ENCODE data around the gene RIN2.
"Not testable (repeated sequence)": the region's sequence is repeated elsewhere in the genome, so short reads cannot be mapped to it uniquely, and the experiment has no call there.

RIN2 gene

GRCh38 chr20:19738951-19739350 lies 19.1 kb upstream of the RIN2 start:
- no peak for DNase-seq (ENCODE audit: low read depth)

DNA sequence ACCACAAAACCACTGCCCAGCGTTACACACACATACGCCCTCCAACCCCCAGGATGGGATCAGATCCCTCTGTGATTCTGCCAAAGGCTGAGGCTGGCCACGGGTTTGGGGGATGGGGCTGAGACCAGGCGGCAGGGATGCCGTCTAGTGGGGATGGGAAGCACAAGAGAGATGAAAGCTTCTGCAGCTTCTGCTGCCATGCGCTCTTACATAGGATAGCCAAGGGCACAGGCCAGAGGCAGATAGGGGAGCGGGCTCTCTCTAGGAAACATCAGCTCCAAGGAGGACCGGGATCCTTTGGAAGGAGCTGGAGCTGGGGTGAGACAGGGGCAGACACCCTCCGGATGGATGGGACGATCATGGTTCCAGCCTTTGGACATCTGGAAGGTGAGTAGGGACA lies 18.7 kb upstream of the RIN2 start:
- DNase-seq (ENCODE audit: low read depth) = no peak

GRCh38 chr20:19740512-19740911 lies 17.5 kb upstream of the RIN2 start:
- no peak for DNase-seq (ENCODE audit: low read depth)

GRCh38 chr20:19741924-19742323 lies 16.1 kb upstream of the RIN2 start:
- no peak for DNase-seq (ENCODE audit: low read depth)

DNA sequence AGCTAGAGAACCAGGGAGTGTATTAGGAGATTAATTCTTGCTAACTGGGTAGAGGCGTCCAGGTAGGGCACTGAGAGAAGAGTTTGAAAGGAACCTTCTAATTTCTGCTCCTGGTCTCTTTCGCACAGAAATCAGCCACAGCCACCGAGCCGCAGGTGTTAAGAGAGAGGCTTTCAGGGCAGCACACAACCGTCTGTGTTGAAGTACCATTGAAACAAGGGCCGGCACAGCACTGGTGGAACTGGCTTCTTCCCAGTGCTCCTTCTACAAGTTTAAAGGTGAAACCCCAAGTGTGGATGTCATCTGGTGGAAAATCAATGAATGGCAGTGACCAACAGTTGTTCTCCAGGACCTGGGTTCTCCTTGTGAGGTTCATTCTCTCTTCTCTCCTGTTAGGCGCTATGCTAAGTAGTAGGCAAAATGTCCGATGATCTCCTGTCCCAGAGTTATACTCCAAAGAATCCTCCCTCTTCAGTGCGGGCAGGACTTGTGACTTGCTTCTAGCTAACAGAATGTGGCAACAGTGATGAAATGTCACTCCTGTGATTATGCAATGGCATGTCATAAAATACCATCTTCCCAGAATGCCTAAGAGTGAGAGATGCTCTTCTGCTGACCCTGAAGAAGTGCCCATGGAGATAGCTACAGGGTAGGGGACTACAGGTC lies 15.0 kb upstream of the RIN2 start:
- no peak for DNase-seq (ENCODE audit: low read depth)

DNA sequence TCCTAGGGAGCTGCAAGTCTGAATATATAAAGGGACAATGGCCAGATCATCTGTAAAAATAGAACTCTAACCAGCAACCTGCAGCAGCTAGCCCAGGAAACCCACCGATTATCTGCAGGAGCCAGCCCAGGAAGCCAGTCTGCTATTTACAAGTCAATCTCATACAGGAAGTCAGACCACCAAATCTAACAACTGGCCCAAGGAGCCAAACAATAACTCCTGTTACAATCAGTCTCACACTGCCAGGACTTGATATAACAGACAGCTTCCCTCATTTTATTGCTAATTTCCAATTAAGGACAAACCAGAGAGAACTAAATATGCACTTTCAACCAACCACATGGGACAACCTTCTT lies 14.4 kb upstream of the RIN2 start:
- no peak for DNase-seq (ENCODE audit: low read depth)

DNA sequence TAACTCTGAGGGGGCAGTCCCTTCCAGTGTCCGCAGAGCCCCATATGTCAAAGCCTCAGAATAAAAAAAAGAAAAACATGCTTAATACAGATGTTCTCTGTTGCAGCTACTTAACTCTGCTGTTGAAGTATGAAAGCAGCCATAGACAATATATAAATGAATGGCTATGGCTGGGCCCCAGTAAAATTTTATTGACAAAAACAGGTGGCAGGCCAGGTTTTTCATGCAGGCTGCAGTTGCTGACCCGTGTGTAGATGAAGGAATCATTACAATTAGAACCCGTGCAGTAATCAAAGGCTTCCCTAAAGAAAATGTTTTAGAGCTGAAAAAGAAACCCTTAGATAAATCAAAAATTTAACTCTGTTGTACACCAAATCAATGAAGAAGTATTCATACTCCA lies 13.0 kb upstream of the RIN2 start:
- no peak for DNase-seq (ENCODE audit: low read depth)

GRCh38 chr20:19745584-19745983 lies 12.5 kb upstream of the RIN2 start:
- no peak for DNase-seq (ENCODE audit: low read depth)

GRCh38 chr20:19746396-19746795 lies 11.7 kb upstream of the RIN2 start:
- no peak for DNase-seq (ENCODE audit: low read depth)

DNA sequence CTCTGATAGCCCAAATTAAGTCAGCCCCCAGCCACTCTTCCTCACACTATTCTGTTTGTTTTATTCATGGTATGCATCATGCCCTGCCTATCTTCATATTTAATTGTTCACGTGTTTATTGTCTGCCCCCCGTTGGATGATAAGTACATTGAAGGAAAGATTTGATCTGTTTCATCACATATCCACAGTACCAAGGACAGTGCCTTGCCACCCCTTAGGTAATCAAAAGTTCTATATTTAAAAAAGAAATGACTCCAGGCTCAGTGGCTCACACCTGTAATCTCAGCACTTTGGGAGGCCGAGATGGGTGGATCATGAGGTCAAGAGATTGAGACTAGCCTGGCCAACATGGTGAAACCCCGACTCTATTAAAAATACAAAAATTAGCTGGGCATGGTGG lies 10.2 kb upstream of the RIN2 start:
- peak; percentile 4 for DNase-seq (ENCODE audit: low read depth)

DNA sequence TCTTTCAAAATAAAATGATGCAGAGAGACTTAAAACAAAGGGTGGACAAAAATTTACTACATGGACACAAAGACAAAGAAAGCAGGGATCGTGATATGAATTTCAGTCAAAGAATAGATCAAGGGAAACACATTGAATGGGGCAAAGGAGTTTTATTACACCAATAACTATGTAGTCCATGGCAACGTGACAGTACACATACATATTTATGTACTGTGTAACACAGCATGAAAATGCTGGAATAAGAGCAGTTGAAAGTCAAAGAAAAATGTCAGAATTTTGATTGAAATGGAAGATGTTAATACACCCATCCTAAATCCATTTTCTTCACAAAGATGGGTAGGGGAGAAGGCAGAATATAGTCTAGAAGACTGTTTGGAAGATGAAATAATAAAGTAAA lies 9.4 kb upstream of the RIN2 start:
- no peak for DNase-seq (ENCODE audit: low read depth)

DNA sequence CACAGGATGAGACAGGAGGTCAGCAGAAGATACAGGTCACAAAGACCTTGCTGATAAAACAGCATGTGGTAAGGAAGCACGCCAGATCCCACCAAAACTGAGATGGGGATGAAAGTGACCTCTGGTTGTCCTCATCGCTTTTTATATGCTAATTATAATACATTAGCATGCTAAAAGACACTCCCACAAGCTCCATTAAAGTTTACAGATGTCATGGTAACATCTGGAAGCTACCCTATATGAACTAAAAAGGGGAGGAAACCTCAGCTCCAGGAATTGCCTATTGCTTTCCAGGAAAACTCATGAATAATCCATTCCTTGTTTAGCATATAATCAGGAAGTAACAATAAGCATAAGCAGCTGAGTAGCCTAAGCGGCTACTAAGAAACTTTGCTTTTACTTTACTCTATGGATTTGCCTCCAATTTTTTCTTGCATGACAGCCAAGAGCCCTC lies 8.4 kb upstream of the RIN2 start:
- DNase-seq (ENCODE audit: low read depth) = no peak

- no peak for DNase-seq (ENCODE audit: low read depth)
Measured at GRCh38 chr20:19750101-19750606, 7.9 kb upstream of the RIN2 start.

DNA sequence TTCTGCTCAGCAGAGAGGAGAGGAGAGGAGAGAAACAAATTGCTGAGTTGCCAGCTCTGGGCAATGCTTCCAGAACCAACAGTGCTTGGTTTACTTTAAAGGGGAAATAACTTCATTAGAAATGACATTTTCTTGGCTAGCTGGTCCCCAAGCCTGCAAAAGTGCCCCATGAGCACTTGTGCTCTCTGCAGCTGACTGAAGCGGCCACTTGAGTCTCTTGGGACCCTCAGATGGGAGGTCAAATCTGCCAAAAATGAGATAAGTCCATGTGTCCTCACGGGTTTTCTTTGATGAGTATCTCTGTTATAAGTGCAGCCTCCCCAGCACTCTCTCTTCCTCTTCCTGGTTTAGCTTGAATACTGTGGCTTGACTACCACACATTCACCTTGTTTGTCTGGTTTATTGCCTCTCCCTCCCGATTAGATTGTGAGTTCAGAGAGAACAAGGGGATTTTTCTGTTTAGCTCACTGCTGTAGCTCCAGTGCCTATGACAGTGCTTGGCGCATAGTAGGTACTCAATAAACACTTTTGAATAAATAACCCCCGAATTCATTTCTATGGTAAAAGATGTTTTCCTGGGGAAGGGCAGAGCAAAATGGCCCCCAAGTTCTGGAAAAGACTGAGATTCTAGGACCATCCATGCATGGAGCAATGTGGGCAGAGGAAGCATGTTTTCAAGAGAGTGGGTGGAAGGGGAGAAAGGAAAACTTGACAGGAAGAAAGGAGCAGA lies 7.0 kb upstream of the RIN2 start:
- no peak for DNase-seq (ENCODE audit: low read depth)

DNA sequence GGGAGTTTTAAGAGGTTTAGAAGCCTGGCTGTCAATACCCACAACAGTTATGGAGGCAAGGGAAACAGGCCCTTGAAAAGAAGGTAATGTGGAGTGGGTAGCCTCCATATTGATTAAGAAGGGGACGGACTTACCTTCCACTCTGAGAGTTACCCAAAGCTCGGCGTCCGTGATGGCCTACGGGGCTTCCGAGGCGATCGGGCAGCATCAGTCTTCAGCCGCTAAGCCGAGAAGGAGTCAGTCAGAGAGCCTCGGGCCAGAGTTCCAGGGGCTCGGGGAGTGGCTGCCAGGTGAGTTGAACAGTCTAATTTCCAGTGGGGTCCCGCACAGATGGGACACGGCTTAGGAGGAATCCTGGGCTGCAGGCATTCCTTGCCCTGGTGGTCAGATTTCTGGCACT lies 3.9 kb upstream of the RIN2 start:
- DNase-seq (ENCODE audit: low read depth) = not testable (repeated sequence)

GRCh38 chr20:19756761-19757486 lies 1.1 kb upstream of the RIN2 start:
- peak; percentile 3 for DNase-seq (ENCODE audit: low read depth)

DNA sequence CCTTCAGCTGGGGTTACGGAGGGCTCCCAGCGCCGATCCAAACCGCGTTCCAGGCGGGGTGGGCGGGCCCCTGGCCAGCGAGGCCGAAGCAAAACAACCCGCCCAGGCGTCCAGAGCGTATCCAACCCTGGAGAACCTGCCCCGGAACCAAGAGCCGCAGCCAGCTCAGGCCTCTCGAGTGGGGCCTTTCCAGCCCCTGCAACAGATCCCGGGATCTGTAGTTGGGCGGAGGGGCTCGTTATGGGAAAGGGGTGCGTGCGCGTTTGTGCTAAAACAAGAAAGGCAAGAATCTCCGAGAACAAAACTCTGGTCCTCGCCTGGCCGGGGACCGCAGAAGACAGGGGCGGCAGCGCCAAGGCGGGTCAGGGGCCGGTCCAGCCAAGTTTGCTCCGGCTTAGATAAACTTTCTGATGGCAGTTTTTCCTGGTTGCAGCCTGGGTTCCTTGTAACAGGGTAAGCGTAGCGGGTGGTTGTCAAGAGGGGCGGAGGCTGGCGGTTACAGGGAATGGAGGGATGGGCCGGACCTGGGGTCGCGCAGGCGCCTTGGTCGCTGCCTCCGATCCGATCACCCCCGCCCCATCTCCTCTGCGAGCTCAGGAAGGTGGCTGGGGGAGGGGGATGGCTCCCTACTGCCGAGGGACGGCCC lies 448 bp upstream of the RIN2 start:
- peak; percentile 81 for DNase-seq (ENCODE audit: low read depth)

DNA sequence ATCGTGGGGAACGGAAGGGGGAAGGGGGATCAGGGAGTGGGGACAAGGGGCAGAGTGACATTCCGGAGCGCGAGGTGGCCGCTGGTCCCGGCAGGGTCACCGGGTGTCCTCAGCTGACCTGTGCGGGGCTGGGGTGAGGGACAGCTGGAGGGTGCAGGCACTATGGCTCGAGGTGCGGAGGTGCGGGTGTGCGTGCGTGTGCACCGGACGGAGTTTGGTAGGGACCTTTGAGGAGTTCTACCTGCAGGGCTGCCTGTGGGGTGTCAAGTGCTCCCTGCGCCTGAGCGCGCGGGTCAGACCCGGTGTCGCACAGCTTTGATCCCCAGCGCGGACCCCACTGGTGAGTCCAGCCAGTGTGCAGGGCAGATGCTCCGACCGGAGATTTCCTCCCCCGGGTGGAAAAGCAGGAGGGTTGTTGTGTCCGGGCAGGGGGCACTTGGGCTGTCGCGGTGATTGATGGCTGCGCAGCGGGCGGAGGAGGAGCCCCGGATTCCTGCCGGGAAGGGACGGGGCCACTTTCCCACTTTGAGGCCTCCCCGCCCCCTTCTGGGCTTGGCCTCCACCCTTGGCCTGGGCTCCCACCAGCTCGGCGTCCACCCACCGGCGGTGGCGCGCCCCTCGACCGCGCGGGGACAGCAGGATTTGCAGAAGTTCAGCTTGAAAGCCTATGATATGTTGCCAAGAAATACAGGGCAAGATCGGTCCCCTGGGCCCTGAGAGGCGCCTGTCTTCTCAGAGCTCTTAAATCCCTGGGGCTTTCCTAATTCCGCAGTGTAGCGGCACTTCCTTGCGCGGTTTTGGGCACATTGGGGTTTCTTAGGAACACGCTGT lies 658 bp downstream of the RIN2 start:
- peak; percentile 15 for DNase-seq (ENCODE audit: low read depth)

DNA sequence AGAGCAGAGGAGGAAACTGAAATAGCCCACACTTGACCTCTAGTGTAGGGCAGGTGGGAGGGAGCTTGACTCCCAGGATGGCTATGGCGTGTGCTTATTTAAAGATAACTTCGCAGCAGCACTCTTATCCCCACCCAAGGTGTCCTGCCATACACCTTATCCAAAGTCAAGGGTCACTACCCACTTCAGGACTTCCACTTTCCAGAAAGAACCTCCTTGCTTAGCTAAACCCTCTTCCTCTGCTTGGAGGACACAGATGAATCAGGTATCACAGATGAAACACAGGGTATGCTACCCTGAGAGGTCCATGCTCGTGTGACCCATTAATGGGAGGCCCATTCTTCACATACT lies 2.3 kb downstream of the RIN2 start:
- DNase-seq (ENCODE audit: low read depth) = no peak

- no peak for DNase-seq (ENCODE audit: low read depth)
Measured at GRCh38 chr20:19761326-19761725, 3.3 kb downstream of the RIN2 start.

GRCh38 chr20:19761841-19762240 lies 3.8 kb downstream of the RIN2 start:
- no peak for DNase-seq (ENCODE audit: low read depth)

DNA sequence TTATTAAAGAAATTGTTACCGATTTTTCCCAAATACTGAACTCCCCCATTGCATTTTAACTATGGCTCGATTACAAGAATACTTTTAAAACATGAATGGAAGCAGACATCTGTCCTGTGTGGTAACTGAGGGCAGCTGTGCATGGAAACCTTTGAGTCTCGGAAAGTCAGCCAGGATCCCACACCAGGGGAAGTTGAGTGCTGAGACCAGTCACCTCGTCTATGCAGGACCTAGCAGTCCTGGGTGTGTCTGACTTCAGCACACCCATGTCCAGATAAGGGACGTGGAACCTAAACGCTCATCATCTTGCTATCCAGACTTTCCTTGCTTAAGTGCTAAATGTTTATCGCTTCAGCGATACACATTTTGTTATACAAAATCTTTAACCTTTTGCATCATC lies 6.1 kb downstream of the RIN2 start:
- DNase-seq (ENCODE audit: low read depth) = no peak
